Endothelial cell of hepatic sinusoid (primary cell): ENCODE results near the gene DNAJC7.
"Not testable (repeated sequence)": the region's sequence is repeated elsewhere in the genome, so short reads cannot be mapped to it uniquely, and the experiment has no call there.

Experiments used
- in situ Hi-C: cut with HindIII; loops from 2 replicates; pipeline ENCODE4 v1.10.0; 2017; ENCODE audit warnings: low sequenced_read_pairs

DNAJC7 gene

GRCh38 chr17:42041619-42042018 is 24.4 kb upstream of the DNAJC7 start:
- in situ Hi-C loops = no loop called here

- in situ Hi-C loops = no loop called here
These were observed 23.6 kb upstream of the DNAJC7 start for GRCh38 chr17:42040818-42041217.

- in situ Hi-C loops = loop anchor here (5.0 kb wide), 1 partner anchor 42 kb away; no protein-coding TSS in a partner anchor
These were observed 22.8 kb upstream of the DNAJC7 start for GRCh38 chr17:42039794-42040763.

GRCh38 chr17:42038221-42038973 is 21.2 kb upstream of the DNAJC7 start:
- in situ Hi-C loops = loop anchor here (5.0 kb wide), 1 partner anchor 44 kb away; no protein-coding TSS in a partner anchor

GRCh38 chr17:42034059-42034458 is 16.8 kb upstream of the DNAJC7 start:
- in situ Hi-C loops = no loop called here

GRCh38 chr17:42031584-42031983 is 14.3 kb upstream of the DNAJC7 start:
- in situ Hi-C loops = no loop called here

- in situ Hi-C loops = loop anchor here (5.0 kb wide), 1 partner anchor 71 kb away; no protein-coding TSS in a partner anchor
These were observed 11.5 kb upstream of the DNAJC7 start for GRCh38 chr17:42028791-42029127.

GRCh38 chr17:42027961-42028790 is 10.9 kb upstream of the DNAJC7 start:
- in situ Hi-C loops = loop anchor here (5.0 kb wide), 1 partner anchor 71 kb away; no protein-coding TSS in a partner anchor

- in situ Hi-C loops = loop anchor here (5.0 kb wide), 1 partner anchor 70 kb away; no protein-coding TSS in a partner anchor
These were observed 10.3 kb upstream of the DNAJC7 start for GRCh38 chr17:42027590-42027889.

GRCh38 chr17:42026857-42027589 is 9.8 kb upstream of the DNAJC7 start:
- in situ Hi-C loops = loop anchor here (5.0 kb wide), 1 partner anchor 70 kb away; no protein-coding TSS in a partner anchor

GRCh38 chr17:42025936-42026335 is 8.7 kb upstream of the DNAJC7 start:
- in situ Hi-C loops = loop anchor here (5.0 kb wide), 1 partner anchor 69 kb away; no protein-coding TSS in a partner anchor

- in situ Hi-C loops = loop anchor here (5.0 kb wide), 1 partner anchor 68 kb away; no protein-coding TSS in a partner anchor
These were observed 7.9 kb upstream of the DNAJC7 start for GRCh38 chr17:42025191-42025579.

GRCh38 chr17:42023524-42024349 is 6.5 kb upstream of the DNAJC7 start:
- in situ Hi-C loops = no loop called here

- in situ Hi-C loops = not testable (repeated sequence)
These were observed 3.6 kb upstream of the DNAJC7 start for GRCh38 chr17:42020845-42021244.

- in situ Hi-C loops = no loop called here
These were observed 2.5 kb upstream of the DNAJC7 start, which contains the start of gene NKIRAS2 for GRCh38 chr17:42019509-42020404. Gene NKIRAS2 (plus strand): TSS chr17:42020090. CDS start chr17:42021578, 1,488 bp downstream.

- in situ Hi-C loops = no loop called here
These were observed 1.7 kb upstream of the DNAJC7 start for GRCh38 chr17:42018988-42019387.

- in situ Hi-C loops = no loop called here
These were observed 1.1 kb upstream of the DNAJC7 start for GRCh38 chr17:42018339-42018738.

- in situ Hi-C loops = no loop called here
These were observed 594 bp upstream of the DNAJC7 start for GRCh38 chr17:42017866-42018200.
